Right lobe of liver (tissue), 4 donors: Measurements from ENCODE around the gene CCDC120.

Experiments
- POLR2A ChIP-seq: fragments of 450-650 bp; IDR thresholded peaks from one replicate; pipeline ENCODE4 v1.6.1; 2017; ENCODE audit warnings: antibody characterized with exemption, mild to moderate bottlenecking
- TF ChIP-seq, protein P1 (sequence below), 4 donors: fragments of 200-600 bp in 3 of 4; fragments of 450-650 bp in 1 of 4; IDR thresholded peaks; one replicate each; pipeline versions ENCODE4 v1.5.1 to v1.8.0; 2016 to 2022; ENCODE audit warnings: antibody characterized with exemption in 4 of 4, mild to moderate bottlenecking in 2 of 4
- donor health status: DM: no; HTN: no; CAD: no.
- donor health status: DM: no; HTN: no; CAD: no.
- donor health status: DM: no; HTN: yes; CAD: no.

DNA sequence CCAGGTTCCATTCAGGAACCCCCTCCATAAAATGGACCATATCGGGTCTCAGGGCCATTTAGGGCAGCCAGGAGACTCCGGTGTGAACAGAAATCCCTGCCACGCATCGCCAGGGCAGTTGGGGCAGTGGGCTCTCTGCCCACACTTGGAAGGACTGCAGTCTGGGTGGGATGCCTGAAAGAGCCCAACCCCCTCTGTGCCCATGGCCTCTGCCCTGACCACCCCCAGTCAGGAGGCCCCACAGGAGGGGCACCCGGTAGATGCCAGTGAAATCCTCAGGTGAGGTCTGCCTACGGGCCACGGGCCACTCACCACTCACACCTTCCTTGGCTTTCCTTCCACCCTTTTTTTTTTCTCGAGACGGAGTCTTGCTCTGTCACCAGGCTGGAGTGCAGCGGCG is 10.2 kb downstream of the CCDC120 start:
- TF ChIP-seq, protein P1, sequence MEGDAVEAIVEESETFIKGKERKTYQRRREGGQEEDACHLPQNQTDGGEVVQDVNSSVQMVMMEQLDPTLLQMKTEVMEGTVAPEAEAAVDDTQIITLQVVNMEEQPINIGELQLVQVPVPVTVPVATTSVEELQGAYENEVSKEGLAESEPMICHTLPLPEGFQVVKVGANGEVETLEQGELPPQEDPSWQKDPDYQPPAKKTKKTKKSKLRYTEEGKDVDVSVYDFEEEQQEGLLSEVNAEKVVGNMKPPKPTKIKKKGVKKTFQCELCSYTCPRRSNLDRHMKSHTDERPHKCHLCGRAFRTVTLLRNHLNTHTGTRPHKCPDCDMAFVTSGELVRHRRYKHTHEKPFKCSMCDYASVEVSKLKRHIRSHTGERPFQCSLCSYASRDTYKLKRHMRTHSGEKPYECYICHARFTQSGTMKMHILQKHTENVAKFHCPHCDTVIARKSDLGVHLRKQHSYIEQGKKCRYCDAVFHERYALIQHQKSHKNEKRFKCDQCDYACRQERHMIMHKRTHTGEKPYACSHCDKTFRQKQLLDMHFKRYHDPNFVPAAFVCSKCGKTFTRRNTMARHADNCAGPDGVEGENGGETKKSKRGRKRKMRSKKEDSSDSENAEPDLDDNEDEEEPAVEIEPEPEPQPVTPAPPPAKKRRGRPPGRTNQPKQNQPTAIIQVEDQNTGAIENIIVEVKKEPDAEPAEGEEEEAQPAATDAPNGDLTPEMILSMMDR (IDR thresholded peaks at IDR 0.05), result no peak
- TF ChIP-seq POLR2A, result no peak
